Heart right ventricle (tissue), 16 donors: Measurements from ENCODE around the gene PLA2G4B. TPM values are rescaled to one million over a fixed set of nuclear protein-coding genes. Genes with fewer than 3 reads are reported as not detected.

Source experiments
- ATAC-seq, 8 donors: fragments of 200-7000 bp; cut with Tn5 transposase; one replicate each; pipeline ENCODE4 v1.9.1; 2020; ENCODE audit warnings: mild to moderate bottlenecking in 8 of 8, moderate library complexity in 8 of 8, moderate number of reproducible peaks in 1 of 8
- DNase-seq, 2 donors: peaks; one replicate each; pipeline ENCODE4 v3.0.0-alpha.2; 2020
- H3K27ac ChIP-seq, 10 donors: fragments of 200-600 bp; sonication (generic) in 2 of 10; one replicate each; pipeline versions ENCODE4 v1.5.0 to v1.8.0; 2020 to 2022; ENCODE audit warnings: mild to moderate bottlenecking in 3 of 10
- H3K27me3 ChIP-seq, 7 donors: fragments of 200-600 bp; one replicate each; pipeline ENCODE4 v1.8.0; 2021 to 2022; ENCODE audit warnings: mild to moderate bottlenecking in 2 of 7
- H3K36me3 ChIP-seq, 9 donors: fragments of 200-600 bp; sonication (generic) in 1 of 9; one replicate each; pipeline versions ENCODE4 v1.5.0 to v1.8.0; 2020 to 2022; ENCODE audit warnings: mild to moderate bottlenecking in 2 of 9
- H3K4me1 ChIP-seq, 9 donors: fragments of 200-600 bp; sonication (generic) in 1 of 9; one replicate each; pipeline versions ENCODE4 v1.5.0 to v1.8.0; 2020 to 2022; ENCODE audit warnings: mild to moderate bottlenecking in 4 of 9
- H3K4me3 ChIP-seq, 10 donors: fragments of 200-600 bp; sonication (generic) in 2 of 10; one replicate each; pipeline versions ENCODE4 v1.5.0 to v1.8.0; 2020 to 2022; ENCODE audit warnings: mild to moderate bottlenecking in 7 of 10, moderate library complexity in 2 of 10
- H3K9me3 ChIP-seq, 11 donors: fragments of 200-600 bp in 10 of 11; sonication (generic) in 2 of 11; one replicate each; pipeline versions ENCODE4 v1.5.0 to v1.8.0; 2013 to 2022; ENCODE audit warnings: mild to moderate bottlenecking in 2 of 11, control low read depth in 1 of 11, moderate library complexity in 1 of 11
- CTCF ChIP-seq, 9 donors: fragments of 200-600 bp; sonication (generic) in 2 of 9; IDR thresholded peaks; one replicate each; pipeline versions ENCODE4 v1.5.0 to v1.8.0; 2021 to 2022; ENCODE audit warnings: antibody characterized with exemption in 9 of 9, mild to moderate bottlenecking in 5 of 9, moderate library complexity in 1 of 9
- WGBS, 2 donors: extraction: QIAGEN DNeasy Blood & Tissue Kit; methylation state at CpG; one replicate each; pipeline ENCODE4 v1.1.7; 2013; ENCODE audit warnings: inconsistent platforms in 1 of 2; 5-methylcytosine and 5-hydroxymethylcytosine counted together
- intact Hi-C, 10 donors: fragments of 100-400 bp; cut with DNase I; formaldehyde crosslinking; loops; one replicate each; pipeline versions ENCODE4 v1.11.1 to v1.14.2; 2022
- polyA plus RNA-seq, 2 donors: library from polyadenylated mRNA; stranded (reverse); fragments of 200-250 nt; gene quantifications; one replicate each; pipeline ENCODE4 v1.2.3, GENCODE V29; 2013
- total RNA-seq, 10 donors: library from RNA; stranded (reverse); fragmentation: NEBNext Ultra II Directional in 3 of 10; extraction: Animal tissue kit (Norgen Biotek cat#: 25700) in 3 of 10; gene quantifications; one replicate each; pipeline versions ENCODE4 v1.2.1 to v1.2.4, GENCODE V29; 2021 to 2023
- donor health status: Arrhythmogenic right ventricular cardiomyopathy.
- donor health status: ischemic (EF 13 %, LVEDD 7.1; RV severe dilation, severe dysfunction).
- donor health status: healthy with polysubstance abuse.
- donor health status: DM: no; HTN: yes; CAD: no.
- donor health status: DM: no; HTN: no; CAD: no.
- donor health status: ischemic (EF 25% LVEDD 6.9; RV normal size, moderate dysfunction).
- donor health status: ischemic (EF 25% LVEDD 5.7; RV mildly dilated, moderate dysfunction).
- donor health status: healthy.
- donor health status: DM: yes; HTN: yes; CAD: no.
- donor health status: Ischemic cardiomyopathy.
- donor health status: ischemic (EF 35%, LVEDD 5.7; RV mildly dilated, moderate dysfunction).
- donor health status: nonischemic (EF 11% LVEDD 7.7; RV severe dilation, severe dysfunction).
- donor health status: DM: yes; HTN: yes; CAD: no.
- donor health status: PGD.
- donor health status: ischemic (EF 29% LVEDD 5.4; RV normal size, mild dysfunction).
- donor health status: nonischemic (EF 23%, LVEDD 6.1; RV moderate dilation, normal function).

Gene PLA2G4B
- total and polyA plus RNA-seq, 12 donors = 1.6 to 16.0 (median 3.2) TPM

- H3K27me3 ChIP-seq = no peaks in the 10 kb centered on the region
Measured at GRCh38 chr15:41824062-41824745, 14.4 kb upstream of the PLA2G4B start.

GRCh38 chr15:41825145-41825544 is 13.5 kb upstream of the PLA2G4B start:
- Histone ChIP-seq H3K9me3 (no peaks in the 10 kb centered on the region), H3K36me3 (peaks cover 0 to 59% (median 7%) of the 10 kb centered on the region in 9 donors), H3K27ac (no peak overlapping the region), H3K27me3 (no peaks in the 10 kb centered on the region), H3K4me3 (no peak overlapping the region), H3K4me1 (peaks cover 0 to 26% (median 15%) of the 10 kb centered on the region in 9 donors)
- intact Hi-C loops = loop anchor here in 5 of 10 donors (5.0 to 10.0 kb wide), 6 partner anchors 53 to 162 kb away; partner anchors contain the start of genes EHD4 (in 5 of the 5), MAPKBP1 (in 1 of the 5) and SPTBN5 (in 1 of the 5)
- 80 to 92% methylated on average over 10 of the region's 10 CpGs for WGBS, 2 donors
- ATAC-seq (no peak), DNase-seq (no peak)
- TF ChIP-seq CTCF (IDR thresholded peaks at IDR 0.05) = no peak

More at GRCh38 chr15:41824062-41824745, 14.4 kb upstream of the PLA2G4B start:
- 93 to 95% methylated on average over 19 of the region's 19 CpGs for WGBS, 2 donors
- no peak overlapping the region for H3K4me3 ChIP-seq
- TF ChIP-seq CTCF (IDR thresholded peaks at IDR 0.05) = no peak
- intact Hi-C loops = loop anchor here in 3 of 10 donors (10.0 kb wide), 1 partner anchor 151 kb away; the partner anchor contains the start of gene EHD4 (in 3 of the 3)
- DNase-seq (no peak), ATAC-seq (no peak)
- no peak overlapping the region for H3K27ac ChIP-seq
- H3K4me1 ChIP-seq = peaks cover 0 to 17% (median 12%) of the 10 kb centered on the region in 9 donors
- peaks cover 0 to 63% (median 8%) of the 10 kb centered on the region in 9 donors for H3K36me3 ChIP-seq
- H3K9me3 ChIP-seq = no peaks in the 10 kb centered on the region

- intact Hi-C loops = loop anchor here in 5 of 10 donors (5.0 to 10.0 kb wide), 6 partner anchors 54 to 161 kb away; partner anchors contain the start of genes EHD4 (in 5 of the 5), MAPKBP1 (in 1 of the 5) and SPTBN5 (in 1 of the 5)
- H3K27me3 ChIP-seq = no peaks in the 10 kb centered on the region
- no peak for DNase-seq
- peaks cover 0 to 52% (median 7%) of the 10 kb centered on the region in 9 donors for H3K36me3 ChIP-seq
- no peaks in the 10 kb centered on the region for H3K9me3 ChIP-seq
- ATAC-seq = no peak
- TF ChIP-seq CTCF (IDR thresholded peaks at IDR 0.05) = no peak
- WGBS, 2 donors = 73 to 81% methylated on average over 12 to 13 of the region's 13 CpGs
- H3K4me3 ChIP-seq = no peak overlapping the region
- H3K27ac ChIP-seq = no peak overlapping the region
- peaks cover 0 to 27% (median 15%) of the 10 kb centered on the region in 9 donors for H3K4me1 ChIP-seq
Measured at GRCh38 chr15:41825572-41826535, 12.8 kb upstream of the PLA2G4B start.
